ENCODE data around the gene NUP93. TPM values are rescaled to one million over a fixed set of nuclear protein-coding genes. Genes with fewer than 3 reads are reported as not detected.

Gene NUP93
- total RNA-seq, 1 experiment from 2014 or later = 134 TPM

- DNase-seq (ENCODE audit: low spot score) = peak; percentile 79
Observed at GRCh38 chr16:56743840-56744239, 13.9 kb downstream of the NUP93 start.

DNA sequence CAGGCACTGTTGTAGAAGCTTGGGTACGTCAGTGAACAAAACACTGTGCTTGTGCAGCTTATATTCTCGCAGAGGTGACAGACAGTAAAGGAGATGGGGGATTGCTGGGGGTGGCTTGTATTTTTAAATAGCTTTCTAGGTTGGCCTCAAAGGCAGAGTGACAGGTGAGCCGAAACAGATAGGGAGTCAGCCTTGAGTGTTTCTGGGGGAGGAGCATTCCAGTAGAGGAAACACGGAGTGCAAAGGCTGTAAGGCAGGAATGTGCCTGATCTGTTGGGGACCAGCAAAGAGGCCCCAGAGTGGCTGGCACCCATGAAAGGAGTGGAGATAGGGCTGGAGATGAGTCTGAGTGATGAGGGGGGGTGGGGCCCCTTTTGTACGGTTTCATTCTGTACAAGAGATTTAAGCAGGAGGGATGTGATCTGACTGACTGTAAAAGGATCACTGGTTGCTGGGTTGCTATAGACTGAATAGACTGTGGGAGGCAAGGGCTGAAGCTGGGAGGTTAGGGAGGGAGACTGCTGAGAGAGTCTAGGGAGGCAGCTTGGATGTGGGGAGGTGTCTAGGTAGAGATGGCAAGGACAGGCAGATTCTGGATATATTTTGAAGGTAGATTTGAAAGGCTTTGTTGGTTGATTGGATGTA lies 15.2 kb downstream of the NUP93 start:
- no peak for DNase-seq (ENCODE audit: low spot score)

DNA sequence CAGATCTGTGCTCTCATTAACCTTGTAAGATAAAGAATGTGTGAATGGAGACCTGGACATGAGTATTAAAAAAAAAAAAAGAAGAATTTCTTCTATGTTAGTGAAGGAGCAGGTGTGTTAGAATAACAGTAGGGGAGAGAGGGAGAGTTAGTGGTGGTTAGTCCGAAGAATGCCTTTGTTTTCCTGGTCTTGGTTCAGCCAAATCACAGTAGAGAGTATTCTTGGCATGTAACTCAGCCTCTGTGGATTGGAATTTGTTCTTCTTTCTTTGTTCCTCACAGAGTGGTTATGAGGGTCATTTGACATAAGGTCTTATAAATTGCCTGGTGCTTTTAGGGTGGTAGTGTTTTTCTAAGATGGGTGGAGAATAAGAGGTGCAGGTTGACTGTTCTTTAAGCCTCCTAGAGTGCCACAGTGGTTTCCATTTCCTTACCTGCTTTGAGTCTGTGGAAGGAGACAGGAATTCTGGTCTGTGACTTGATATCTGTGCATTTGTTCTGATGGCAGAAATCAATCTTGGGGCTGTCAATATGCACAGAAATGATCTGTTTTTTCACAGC lies 17.6 kb downstream of the NUP93 start:
- no peak for DNase-seq (ENCODE audit: low spot score)

DNA sequence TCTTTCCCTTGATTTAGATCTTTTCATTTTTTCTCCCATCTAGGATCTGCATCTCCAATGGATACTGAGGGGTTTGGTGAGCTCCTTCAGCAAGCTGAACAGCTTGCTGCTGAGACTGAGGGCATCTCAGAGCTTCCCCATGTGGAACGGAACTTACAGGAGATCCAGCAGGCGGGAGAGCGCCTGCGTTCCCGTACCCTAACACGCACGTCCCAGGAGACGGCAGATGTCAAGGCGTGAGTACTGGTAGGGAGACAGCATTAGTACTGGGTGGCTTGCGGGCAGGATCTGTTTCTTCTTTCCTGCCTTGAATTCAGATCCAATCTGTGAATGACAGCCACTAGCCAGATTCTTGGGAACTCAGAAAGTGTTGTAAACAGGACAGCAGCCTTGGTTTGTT lies 18.3 kb downstream of the NUP93 start:
- no peak for DNase-seq (ENCODE audit: low spot score)

DNA sequence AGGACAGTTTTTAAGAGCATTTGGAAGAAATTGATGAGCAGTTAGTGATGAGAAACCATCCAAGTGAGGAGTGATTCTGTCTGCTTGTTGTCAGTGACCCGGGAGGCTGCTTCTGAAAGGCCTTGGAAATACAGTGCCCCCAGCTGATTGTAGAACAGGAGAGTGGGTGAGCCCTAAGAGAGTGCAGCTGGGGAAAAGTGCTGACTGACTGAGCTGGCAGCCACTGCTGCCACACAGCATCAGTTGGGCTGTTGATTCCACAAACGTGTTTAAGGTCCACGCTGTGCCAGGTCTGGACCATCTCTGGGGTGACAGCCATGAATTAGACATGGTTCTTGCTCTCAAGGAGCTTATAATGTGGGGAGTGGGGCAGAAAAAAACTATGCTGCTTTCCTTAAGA lies 18.9 kb downstream of the NUP93 start:
- DNase-seq (ENCODE audit: low spot score) = no peak

- peak; percentile 43 for DNase-seq (ENCODE audit: low spot score)
Observed at GRCh38 chr16:56749672-56750491, 20.0 kb downstream of the NUP93 start.

GRCh38 chr16:56753410-56753809 lies 23.5 kb downstream of the NUP93 start:
- peak; percentile 53 for DNase-seq (ENCODE audit: low spot score)

DNA sequence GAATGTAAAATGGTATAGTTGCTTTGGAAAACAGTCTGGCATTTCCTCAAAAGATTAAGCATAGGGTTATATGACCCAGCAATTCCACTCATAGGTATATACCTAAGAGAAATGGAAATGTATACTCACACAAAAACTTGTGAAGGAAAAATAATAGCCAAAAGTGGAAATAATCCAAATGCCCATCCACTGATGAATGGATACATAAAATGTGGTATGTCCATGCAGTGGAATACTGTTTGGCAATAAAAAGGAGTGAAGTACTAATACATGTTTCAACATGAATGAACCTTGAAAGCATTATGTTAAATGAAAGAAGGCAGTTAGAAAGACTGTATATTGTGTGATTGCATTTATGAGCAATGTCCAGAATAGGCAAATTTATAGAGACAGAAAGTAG lies 25.1 kb downstream of the NUP93 start:
- DNase-seq (ENCODE audit: low spot score) = no peak

- no peak for DNase-seq (ENCODE audit: low spot score)
Observed at GRCh38 chr16:56758432-56758831, 28.5 kb downstream of the NUP93 start.

DNA sequence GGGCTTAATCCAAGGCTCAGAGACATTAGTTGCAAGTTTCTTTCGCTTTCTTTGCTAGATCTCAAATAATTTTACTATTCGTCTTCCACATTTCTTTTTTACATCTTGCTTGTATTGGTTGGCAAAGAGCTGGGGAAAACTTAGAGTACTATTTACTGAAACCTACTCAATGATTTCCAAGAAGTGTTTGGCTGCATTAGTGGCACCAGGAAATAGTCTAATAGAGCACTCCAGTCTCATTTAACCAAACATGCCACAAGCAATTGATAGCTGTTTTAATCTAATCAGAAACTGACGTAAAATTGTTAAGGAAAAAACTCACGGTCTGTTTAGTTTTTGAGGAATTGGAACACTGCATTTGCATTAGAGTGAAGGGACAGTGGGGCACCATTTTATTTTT lies 29.0 kb downstream of the NUP93 start:
- no peak for DNase-seq (ENCODE audit: low spot score)

GRCh38 chr16:56763291-56763916 lies 33.5 kb downstream of the NUP93 start:
- no peak for DNase-seq (ENCODE audit: low spot score)

- DNase-seq (ENCODE audit: low spot score) = no peak
Observed at GRCh38 chr16:56764835-56765234, 34.9 kb downstream of the NUP93 start.

GRCh38 chr16:56765949-56766348 lies 36.0 kb downstream of the NUP93 start:
- DNase-seq (ENCODE audit: low spot score) = no peak

- no peak for DNase-seq (ENCODE audit: low spot score)
Observed at GRCh38 chr16:56767024-56767423, 37.1 kb downstream of the NUP93 start.

DNA sequence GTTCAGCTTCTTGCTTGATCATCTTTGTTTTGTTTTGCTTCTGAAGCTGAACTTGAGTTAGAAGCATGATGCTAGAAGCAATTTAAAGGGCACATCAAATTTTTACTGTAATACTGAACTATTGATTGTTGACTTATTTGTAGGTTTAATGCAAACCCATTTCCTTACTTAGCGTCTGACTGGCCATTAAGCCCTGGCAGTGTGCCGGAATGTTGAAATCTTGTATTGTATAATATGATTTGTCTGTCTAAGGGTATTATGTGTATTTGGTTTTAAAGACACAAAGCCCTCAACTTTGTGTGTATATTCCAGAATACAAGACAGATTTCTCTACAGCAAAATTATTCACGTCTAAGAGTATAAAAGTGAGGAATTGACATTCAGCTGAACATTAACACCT lies 39.7 kb downstream of the NUP93 start:
- DNase-seq (ENCODE audit: low spot score) = no peak

DNA sequence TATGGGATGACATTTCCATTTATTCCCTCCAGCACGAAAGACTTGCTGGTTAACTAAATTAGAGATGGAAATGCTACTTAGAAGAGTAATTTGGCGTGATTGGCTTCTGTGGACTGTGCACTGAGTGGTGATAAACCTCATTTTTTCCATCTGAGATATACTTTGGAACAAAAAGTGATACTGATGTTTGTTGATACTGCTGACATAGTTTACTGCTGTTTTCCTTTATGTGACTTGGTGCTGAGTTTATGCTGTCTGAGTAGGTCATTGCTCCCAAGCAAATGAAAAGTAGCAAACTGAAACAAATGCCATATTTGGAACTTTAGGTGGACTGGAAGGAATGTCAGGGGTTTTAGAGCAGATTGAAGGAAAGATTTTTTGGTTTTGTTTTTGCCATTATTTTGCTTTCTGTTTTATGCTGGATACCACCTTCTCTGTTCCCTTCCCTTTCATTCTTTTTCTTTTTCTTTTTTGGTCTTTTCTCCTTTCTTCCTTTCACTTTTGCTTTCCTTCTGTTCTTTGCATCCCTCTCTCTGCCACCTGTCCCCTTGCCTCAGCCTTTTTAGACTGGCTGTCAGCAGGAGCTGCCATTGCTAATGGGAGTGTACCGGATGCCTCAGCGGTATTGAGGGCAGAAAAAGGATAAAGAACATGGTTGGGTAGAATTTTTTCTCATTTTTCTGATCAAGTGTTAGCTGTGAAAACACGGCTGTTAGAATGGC lies 41.8 kb downstream of the NUP93 start:
- no peak for DNase-seq (ENCODE audit: low spot score)

DNA sequence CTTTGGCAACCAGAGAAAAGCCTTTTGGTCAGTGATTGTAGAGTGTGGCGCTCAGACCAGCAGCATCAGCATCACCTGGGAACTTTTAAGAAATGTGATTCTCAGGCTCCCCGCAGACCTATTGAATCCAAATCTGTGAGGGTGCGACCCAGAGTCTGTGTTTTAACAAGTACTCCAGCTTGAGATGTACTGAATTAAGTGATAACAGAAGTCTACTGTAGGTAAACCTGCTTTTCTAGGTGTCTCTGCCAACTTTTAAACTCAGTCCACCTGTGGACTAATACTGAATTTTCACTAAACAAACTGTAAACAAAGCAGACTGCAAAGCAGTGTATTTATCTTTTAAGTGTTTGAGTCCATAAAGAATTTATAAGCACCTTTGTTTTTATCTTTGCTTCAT lies 43.6 kb downstream of the NUP93 start:
- no peak for DNase-seq (ENCODE audit: low spot score)

DNA sequence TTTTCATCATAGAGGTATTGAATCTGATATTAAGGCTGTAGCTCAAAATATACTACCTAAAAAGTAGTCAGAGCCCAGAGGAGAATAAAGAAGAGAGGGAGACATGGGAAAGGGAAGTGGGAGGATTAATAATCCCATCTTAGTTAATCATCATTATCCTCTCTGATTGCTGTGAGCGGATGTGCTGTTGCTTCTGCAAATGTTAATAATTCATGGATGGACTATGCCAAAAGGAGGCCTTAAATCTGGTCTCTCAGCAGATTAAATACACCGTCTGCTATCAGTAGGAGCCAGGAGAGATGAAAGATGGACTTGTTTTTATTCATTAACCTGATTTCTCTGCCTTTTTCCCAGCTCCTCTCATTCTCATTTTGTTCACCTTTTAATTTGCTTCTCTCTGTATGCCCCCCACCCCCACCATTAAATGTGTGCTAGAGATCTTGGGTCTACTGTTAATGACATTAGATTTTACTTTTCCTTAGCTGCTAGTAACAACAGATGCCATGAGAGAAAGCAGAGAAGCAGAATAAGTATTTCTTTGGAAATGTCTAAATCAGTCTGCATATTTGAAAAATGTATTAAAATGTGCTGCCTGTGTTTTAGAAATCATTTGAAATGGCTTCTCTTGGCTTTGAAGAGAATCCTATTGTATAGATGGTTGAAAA lies 44.2 kb downstream of the NUP93 start:
- DNase-seq (ENCODE audit: low spot score) = no peak

DNA sequence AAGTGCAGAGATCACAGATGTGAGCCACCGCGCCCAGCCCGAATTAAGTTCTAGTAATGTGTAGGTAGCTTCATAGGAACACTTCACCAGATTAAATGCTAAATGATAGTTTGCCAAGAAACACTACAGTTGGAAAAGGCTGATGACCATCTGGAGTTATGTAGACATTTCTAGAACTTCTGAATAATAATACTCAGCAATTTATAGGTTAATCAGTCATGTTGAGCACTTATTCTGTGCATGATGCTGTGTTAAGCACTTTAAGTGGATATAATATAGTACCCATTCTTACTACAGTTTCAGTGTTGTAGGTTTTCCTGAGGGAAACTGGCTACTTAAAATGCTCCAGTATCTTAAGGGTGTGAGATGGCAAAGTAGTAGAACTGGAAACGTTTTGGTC lies 45.2 kb downstream of the NUP93 start:
- DNase-seq (ENCODE audit: low spot score) = no peak

DNA sequence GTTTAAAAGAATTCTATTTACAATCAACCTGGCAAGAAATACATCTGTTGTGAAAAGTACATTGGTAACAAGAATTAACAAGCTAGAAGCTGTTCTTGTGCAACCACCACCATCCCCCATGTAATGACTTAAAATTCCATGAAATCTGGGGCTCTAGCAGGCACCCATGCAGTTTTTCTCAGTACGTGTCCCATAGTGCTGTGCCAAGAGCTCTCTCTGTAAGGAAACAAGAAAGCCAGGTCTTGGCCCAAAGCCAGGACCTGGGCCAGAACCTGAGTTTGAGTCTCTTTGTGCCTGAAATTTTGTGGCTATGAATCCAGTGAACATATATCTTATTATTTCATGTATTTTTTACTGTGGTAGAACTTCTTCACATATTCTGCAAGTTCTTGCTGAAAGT lies 46.6 kb downstream of the NUP93 start:
- DNase-seq (ENCODE audit: low spot score) = no peak

DNA sequence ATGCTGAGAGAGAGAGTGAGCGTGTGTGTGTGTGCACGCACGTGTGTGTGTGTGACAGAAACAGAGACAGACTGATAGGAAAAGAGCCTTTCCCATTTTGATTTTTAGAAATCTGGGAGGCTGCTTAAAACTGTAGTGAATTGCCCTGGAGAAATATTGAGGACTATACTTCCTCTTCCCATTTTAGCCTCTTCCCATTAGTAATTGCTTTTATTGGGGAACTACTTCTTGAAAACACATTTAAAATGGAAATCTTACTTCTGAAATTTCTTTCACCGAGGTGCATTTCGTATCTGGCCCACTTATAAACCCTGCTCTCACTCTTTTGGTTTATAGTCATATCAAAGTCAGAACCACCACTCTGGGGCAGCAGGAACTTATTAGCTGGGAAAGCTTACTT lies 47.1 kb downstream of the NUP93 start:
- no peak for DNase-seq (ENCODE audit: low spot score)

DNA sequence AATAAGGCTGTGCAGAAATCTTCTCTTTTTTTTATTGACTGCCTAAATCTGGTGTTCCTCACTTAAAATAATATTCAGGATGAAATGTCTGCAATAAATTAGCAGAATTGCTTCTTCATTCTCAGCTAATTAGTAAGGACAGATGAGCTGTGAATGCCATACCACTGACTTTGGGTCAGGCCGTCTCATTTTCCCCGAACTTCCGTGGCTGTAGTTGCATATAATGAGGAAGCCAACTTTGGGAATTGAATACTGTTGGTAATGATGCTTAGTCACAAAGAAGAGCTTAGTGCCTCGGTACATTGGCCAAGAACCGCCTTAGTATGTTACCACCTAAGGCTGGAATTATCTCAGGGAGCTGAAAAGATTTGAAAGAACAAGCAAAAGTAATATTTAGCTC lies 47.6 kb downstream of the NUP93 start:
- no peak for DNase-seq (ENCODE audit: low spot score)
